ENCODE results near the gene UVRAG.
A peak's percentile ranks its signal among the peaks of the same experiment; 100 is the strongest.
"Not testable (repeated sequence)": the region's sequence is repeated elsewhere in the genome, so short reads cannot be mapped to it uniquely, and the experiment has no call there.

The UVRAG gene

DNA sequence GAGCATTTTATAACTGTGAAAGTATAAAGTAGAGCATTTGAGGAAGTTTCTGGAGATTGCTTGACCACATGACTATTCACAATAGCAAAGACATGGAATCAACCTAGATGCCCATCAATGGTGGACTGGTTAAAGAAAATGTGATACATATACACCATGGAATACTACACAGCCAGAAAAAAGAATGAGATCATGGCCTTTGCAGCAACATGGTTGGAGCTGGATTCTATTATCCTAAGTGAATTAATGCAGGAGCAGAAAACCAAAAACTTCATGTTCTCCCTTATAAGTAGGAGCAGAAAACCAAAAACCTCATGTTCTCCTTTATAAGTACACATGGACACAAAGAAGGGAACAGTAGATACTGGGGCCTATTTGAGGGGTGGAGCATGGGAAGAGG, 30.3 kb downstream of the UVRAG start:
- DNase-seq (ENCODE audit: low spot score): no peak

DNA sequence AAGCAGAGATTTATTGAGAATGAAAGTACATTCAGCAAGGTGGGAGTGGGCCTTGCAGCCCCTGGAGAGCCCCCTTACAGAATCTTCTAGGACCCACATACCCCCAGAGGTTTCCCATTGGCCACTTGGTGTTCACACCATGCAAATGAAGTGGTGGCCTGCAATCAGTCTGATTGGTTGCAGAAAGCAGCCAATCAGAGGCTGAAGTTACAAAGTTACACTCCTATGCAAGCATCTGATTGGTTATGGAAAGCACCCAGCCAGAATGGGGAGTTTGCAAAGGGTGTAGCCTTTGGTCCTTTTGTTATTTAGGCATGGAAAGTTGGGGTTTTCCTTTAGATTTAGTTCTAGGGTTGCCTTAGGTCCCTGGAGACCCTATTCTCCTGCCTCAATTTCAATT, 34.9 kb downstream of the UVRAG start:
- DNase-seq (ENCODE audit: low spot score): no peak

DNA sequence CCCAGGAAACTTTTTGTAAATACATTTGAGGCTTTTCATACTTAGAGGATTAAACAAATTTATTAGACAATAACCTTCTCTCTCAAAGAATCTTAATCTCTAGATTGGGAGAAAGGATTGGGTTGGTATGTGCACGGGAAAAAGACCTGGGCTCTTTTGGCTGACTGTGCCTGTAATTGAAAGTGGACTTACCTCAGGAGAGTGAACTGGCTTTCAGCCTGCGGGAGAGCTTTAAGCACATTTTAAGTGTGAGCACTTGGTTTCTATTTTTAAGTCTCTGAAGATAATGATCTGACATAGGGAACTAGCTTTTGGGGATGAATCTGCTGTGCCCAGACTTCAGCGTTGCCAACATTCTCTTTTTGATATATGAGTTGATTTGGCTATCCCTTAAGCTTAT, 35.8 kb downstream of the UVRAG start:
- no peak for DNase-seq (ENCODE audit: low spot score)

DNA sequence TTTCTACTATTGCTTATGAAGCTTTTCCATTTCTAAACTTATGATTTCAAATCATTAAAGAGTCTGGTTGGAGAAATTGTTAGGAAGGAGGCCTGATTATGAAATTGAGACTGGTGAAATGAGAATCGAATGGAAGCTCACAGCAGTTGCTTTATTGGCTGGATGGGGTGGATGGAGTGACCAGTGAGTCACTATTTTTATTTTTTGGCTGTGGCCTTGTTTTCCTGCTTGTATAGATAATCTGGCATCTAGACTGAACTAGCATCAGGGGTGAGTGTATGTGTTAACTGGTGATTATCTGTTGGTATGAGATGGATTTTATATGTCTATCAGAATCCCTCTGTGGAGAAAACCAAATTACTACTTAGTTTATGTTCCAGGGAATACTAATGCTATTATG, 36.2 kb downstream of the UVRAG start:
- no peak for DNase-seq (ENCODE audit: low spot score)

DNA sequence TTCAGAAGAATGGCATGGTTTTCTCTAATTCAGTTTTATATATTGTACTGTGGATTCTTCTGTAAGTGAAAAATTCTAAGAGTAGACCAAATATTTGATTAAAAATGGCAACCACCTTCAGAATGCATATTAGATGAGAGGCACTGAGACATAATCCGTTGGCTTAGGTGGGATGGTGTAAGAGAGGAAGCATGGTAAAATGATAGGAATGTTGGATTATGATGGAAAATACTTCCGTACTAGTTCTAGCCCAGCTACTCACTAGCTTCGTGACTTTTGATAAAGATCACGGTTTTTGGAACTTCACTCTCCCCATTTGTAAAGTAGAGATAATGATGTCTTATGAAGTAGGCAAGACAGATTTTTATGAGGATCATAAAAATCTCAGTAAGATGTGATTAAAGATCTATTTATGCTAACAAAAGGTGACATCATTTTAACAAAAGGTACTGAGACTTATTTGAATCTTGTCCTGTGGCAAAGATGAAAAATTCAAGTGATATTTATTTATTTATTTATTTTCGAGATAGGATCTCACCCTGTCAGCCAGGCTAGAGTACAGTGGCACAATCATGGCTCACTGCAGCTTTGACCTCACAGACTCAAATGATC, 37.5 kb downstream of the UVRAG start:
- no peak for DNase-seq (ENCODE audit: low spot score)

DNA sequence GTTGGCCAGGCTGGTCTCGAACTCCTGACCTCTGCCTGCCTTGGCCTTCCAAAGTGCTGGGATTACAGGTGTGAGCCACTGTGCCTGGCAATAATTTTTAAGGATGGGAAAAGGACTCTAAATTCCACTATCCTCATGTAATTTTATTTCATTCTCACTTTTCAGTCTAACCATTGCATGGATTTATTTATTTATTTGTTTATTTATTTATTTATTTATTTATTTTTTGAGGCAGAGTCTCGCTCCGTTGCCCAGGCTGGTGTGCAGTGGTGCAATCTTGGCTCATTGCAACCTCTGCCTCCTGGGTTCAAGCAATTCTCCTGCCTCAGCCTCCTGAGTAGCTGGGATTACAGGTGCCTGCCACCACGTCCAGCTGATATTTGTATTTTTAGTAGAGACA, 38.6 kb downstream of the UVRAG start:
- not testable (repeated sequence) for DNase-seq (ENCODE audit: low spot score)

DNA sequence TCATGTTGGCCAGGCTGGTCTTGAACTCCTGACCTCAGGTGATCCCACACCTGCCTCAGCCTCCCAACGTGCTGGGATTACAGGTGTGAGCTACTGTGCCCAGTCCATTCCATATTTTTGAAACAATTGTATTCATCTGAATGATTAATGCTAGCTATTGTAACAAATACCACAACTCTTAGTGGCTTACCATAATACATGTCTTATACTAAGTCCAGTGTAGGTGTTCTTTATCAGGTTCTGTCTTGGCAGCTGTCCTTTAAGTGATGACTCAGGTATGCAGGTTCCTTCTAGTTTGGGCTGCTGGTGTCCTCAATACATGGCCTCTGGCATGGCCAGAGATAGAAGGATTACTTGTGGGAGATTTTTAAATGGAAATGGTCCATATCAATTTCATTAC, 39.0 kb downstream of the UVRAG start:
- no peak for DNase-seq (ENCODE audit: low spot score)

DNA sequence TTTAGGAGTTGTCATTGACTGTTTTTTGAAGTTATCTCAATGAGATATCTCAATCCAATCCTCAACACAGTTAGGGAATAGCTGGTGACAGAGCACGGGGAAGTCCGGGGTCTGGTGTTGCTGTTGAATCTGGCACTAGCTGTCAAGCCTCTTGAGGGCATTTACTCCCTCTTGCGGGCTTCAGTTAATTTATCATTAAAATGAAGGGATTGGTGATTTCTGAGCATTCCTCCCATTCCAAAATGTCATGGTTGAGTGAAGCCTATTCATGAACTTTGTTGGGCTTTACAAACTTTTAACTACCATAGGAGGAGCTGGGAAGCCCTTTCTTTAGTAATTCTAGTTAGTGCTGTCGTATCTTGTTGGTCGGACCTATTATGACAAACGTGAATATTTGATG, 40.2 kb downstream of the UVRAG start:
- no peak for DNase-seq (ENCODE audit: low spot score)

DNA sequence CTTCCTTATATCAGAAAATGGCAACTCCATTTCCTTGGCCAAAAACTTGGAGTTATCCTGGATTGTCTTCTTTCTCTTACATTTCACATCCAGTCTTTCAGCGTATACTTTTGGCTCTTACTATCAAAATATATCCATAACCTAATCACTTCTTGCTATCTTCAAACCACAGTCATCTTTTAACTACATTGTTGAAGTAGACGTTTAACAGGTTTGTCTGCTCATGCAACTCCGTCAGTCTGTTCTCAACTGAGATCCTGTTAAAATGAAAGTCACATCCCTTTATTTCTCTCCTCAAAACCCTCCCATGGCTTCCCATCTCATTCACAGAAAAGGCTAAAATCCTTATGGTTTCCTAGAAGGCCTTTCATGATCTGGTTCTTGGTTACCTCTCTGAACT, 41.9 kb downstream of the UVRAG start:
- no peak for DNase-seq (ENCODE audit: low spot score)

DNA sequence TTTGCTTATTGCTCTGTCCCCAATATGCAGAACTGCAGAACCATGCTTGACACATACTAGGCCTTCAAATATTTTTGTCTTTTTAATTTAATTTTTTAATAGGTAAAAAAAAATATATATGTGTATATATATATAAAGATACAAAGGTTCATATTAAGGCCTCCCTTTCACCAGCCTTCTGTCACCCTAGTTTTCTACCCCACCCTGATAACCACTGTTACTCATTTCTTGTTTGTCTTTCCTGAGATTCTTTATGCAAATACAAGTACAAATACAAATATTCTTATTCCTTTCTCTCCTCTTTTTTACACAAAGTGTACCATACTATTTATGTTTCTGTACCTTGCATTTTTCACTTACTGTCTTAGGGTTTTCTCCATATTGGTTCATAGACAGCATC, 43.0 kb downstream of the UVRAG start:
- no peak for DNase-seq (ENCODE audit: low spot score)

DNA sequence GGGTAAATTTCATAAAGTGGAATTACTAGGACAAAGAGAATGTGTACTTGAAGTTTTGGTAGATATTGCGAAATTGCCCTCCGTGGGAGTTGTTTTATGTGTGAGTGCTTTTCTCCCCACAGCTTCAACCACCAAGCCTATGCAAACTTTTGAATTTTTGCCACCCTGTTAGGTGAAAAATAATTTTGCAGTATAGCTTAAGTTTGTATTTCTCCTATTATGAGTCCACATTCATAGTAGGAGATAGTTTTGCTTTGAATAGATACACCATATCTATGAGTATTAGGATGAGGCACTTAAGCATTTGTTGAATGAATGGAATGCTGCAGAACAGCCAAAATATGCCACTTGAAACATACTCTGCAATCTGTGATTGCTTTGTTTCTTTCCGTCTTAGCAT, 43.6 kb downstream of the UVRAG start:
- no peak for DNase-seq (ENCODE audit: low spot score)

DNA sequence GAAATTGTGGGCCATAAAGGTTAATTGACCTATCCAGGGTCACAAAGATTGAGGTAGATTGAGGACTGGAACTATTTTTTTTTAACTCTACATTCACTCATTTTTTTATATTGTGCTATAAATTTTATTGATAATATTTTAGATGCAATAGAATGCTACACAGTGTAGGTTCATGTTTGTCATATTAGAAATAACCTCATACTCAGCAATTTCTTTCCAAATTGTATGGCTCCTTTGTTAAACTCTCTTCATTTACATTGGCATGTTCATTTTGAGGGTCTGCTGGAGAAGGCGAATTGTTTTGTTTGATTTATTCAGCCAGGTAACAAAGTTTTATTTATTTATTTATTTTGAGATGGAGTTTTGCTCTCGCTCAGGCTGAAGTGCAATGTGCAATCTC, 44.6 kb downstream of the UVRAG start:
- no peak for DNase-seq (ENCODE audit: low spot score)

DNA sequence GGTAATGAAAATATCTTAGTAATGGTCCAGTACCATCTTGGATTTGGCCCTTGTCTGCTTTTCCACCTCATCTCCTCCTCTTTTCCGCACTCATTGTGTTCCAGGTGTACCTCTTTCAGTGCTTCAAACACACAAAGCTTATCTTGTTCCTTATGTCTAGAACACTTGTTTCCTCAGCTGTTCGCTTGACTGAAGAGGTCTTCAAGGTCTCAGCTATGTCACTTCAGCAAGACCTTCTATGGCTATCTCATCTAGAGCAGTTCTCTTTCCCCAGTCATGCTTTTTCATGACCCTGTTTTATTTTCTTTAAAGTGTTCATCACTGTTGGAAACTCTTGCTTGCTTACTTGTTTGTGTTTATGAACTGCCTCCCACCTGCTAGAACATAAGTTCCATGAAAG, 47.4 kb downstream of the UVRAG start:
- DNase-seq (ENCODE audit: low spot score): no peak

DNA sequence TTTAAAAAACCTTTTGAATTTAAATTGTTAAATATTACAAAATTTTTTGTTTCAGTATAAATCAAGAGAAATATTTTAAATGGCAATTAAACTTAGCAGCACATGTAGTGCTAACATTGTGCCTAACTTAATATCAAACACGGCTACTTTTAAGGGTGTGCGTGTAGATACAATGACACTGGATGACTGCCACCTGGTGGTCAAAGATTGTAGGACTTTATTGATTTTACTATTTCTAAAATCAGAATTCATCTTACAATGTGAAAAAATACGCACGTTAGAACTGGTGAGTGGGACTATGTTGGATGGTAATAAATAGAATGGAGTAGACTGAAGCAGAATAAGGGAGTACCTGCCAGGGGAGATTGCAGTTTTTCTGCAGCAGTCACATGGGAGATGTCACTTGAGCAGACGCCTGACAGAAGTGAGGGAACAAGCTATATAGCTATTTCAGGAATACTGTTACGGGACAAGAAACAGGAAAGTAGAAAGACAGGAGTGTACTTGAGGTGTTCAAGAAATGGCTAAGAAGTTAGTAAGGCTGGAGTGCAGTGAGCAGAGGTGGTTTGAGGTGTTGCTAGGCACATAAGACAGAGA, 52.9 kb downstream of the UVRAG start:
- DNase-seq (ENCODE audit: low spot score): peak; percentile 54

DNA sequence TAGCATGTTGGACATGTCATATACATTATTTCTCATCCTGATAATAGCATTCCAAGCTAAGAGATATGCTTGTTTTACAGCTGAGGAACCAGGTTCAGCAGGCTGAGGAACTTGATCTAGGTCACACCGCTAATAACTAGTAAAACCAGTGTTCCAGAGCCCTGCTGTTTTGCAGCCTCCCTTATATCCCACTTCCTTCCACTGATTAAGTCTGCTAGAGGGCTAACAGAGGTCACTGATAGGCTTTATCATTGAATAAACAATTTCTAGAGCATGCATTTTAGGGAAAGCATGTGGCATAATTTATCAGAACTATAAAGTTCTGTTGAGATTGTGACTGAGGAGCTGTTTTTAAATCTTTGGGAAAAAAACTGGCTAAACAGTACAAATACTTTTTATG, 54.0 kb downstream of the UVRAG start:
- no peak for DNase-seq (ENCODE audit: low spot score)

DNA sequence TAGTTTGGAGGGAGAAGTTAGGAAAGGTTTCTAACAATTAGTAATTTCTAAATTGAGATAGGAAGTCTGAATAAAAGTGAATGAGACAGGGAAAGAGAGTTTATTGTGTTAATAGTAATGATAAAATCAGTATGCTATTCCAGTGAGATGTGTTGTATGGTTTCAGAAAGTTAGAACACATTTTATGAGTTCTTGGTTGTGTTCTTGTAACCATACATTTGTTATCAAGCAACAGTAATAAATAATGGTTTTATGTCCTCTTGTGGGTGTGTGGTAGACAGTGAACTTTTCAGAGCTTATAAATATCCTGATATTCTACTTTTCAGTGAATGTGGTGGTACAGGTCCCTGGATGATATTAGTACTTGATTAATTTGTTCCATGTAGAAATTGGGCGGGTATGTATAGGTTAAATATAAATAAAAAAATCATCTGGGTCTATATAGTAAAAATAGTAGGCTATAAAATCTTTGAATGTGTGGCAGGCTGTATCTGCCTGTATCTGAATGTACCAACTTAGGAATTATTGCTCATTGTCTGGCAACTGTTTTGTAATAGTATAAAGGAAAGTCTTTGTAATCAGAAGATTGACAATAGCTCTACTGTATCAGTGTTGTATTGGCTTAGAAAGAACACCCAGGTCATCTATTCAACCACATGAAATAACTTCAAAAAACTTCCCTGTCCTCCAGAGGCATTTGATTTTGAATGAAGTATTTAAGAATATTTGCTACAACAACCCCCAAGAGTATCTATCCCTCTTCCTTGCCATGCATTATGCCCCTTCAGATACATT, 54.8 kb downstream of the UVRAG start:
- DNase-seq (ENCODE audit: low spot score): no peak

DNA sequence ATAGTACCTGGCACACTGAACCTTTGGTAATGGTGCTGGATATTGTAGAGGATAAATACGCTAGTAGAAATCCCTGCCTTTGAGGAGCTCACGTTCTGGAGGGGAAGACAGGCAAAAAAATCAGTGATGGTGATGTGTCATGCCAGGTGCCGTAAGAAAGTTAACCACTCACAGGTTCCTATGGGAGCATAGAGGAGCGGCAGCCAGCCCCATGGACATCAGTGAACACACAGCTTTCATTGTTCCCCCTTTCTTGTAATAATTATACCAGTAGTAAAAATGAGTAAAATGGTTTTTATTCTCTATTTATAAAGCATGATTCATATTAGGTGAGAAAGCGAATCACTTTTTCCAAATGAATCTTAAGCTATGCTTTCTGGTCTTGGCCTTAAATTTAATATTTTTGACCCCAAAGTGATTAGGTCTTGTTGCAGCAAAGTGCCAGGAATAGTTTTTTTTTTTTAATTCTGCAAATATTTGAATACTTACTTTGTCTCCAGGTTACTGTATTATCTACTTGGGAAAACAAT, 57.9 kb downstream of the UVRAG start:
- DNase-seq (ENCODE audit: low spot score): no peak

DNA sequence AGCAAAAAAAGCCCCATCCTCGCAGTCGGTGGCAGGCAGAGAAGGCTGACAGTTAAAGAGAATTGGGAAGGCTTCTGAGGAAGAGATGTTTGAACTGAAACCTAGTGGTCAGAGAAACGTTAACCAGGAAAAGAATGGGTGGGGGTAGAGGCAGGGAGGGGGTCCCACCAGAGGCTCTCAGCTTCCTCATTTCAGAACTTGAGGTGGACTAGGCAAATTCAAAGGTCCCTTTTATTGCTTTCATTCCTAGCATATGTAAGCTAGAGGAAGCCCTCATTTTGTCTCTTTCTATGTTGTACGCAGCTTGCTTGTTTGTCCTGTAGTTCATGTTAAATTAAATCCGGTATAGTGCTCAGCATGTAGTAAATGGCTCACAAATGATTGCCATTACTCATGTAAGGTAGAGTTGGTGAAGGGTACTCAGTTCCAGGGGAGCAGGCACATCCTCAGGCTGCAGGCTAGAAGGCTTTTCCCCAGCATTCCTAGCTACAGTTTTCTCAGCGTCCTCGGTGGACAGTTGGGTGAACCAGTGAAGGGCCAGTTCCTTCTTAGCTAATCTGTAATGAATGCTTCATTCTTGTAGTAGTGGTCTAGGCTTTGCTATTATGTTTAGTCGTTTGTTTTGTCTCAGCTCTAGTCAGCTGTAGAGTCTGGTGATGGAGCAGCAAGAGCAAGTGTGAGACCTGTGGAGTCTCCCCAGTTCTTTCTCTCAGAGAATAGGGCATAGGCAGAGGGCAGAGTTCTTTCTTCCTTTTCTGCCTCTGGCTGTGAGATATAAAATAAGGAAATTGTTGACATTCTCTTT, 58.6 kb downstream of the UVRAG start:
- DNase-seq (ENCODE audit: low spot score): no peak

DNA sequence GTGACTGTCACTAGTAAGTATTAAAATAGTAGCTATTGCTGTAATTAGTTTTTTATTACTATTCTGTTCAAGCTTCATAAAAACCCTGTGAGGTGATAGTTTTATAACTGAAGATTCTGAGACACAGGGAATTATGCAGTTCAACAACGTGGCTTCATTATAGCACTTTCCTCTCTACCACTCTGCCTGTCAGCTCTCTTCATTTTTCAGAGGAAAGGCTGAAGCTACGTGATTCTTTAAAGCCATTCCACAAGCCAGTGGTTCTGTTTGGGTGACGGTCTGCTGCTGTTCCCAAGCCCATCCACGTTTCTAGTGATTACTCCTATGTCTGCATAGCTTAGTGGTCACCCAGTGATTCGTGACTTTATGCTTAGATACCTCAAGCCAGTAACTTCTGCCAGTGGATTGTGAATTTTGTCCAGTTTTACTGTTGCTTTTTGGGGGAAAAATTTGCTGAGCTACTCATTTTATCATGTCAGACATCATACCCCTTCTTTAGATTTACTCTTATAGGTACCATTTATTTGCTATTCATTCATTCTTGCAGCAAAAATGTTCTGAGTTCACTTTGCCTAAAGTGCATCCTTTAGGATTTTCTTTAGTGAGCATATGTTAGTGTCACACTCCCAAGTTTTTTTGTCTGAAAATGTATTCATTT, 59.8 kb downstream of the UVRAG start:
- DNase-seq (ENCODE audit: low spot score): no peak

DNA sequence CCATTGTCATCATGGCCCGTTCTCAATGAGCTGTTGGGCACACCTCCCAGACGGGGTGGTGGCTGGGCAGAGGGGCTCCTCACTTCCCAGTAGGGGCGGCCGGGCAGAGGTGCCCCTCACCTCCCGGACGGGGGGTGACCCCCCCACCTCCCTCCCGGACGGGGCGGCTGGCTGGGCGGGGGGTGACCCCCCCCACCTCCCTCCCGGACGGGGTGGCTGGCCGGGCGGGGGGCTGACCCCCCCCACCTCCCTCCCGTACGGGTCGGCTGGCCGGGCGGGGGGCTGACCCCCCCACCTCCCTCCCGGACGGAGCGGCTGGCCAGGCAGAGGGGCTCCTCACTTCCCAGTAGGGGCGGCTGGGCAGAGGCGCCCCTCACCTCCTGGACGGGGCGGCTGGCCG, 62.3 kb downstream of the UVRAG start:
- not testable (repeated sequence) for DNase-seq (ENCODE audit: low spot score)

DNA sequence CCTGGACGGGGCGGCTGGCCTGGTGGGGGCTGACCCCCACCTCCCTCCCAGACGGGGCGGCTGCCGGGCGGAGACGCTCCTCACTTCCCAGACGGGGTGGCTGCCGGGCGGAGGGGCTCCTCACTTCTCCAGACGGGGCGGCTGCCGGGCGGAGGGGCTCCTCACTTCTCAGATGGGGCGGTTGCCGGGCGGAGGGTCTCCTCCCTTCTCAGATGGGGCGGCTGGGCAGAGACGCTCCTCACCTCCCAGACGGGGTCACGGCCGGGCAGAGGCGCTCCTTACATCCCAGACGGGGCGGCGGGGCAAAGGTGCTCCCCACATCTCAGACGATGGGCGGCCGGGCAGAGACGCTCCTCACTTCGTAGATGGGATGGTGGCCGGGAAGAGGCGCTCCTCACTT, 62.9 kb downstream of the UVRAG start:
- DNase-seq (ENCODE audit: low spot score): not testable (repeated sequence)

DNA sequence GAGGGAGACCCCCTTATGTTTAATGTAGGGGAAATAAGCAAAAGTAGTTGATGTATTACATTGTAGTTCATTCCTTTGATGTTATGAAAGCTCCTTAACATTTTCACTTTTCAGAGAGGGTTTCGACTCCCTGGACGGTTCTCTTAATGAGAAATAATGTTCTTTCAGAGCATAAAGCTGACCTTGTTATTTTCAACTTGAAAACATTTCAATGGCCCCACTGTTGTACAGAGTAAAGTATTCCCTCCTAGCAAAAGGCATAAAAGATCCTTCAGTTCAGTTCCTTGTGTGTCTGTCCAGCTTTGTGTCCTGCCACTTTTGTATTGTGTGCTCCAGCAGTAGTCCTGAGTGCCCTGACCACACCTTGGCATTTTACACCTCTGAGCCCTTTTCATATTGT, 63.9 kb downstream of the UVRAG start:
- DNase-seq (ENCODE audit: low spot score): no peak

Data from CD4-positive, alpha-beta T cell treated with Interleukin-6 at 100 ng/mL for 8 hours (primary cell).